RWPE2 (cell line): ENCODE results near the gene ADAMTS5.

Experiments used
- ATAC-seq: fragments of 200-7000 bp; cut with Tn5 transposase; 3 replicates; pipeline ENCODE4 v1.9.1; 2021; ENCODE audit warnings: low read depth
- DNase-seq: peaks from one replicate; pipeline ENCODE4 v3.0.0-alpha.2; 2020; ENCODE audit warnings: low spot score
- H3K27ac ChIP-seq: fragments of 450-650 bp; 2 replicates; pipeline ENCODE4 v1.5.1; 2017; ENCODE audit warnings: mild to moderate bottlenecking; ENCODE audit not compliant: poor library complexity, severe bottlenecking
- H3K27me3 ChIP-seq: fragments of 250-450 bp; sonication (Bioruptor Pico); 2 replicates; pipeline ENCODE4 v1.5.1; 2021; ENCODE audit warnings: mild to moderate bottlenecking, moderate library complexity; ENCODE audit not compliant: insufficient read depth, poor library complexity, severe bottlenecking
- H3K36me3 ChIP-seq: fragments of 250-450 bp; sonication (Bioruptor Pico); 2 replicates; pipeline ENCODE4 v1.5.1; 2020; ENCODE audit warnings: low read depth, mild to moderate bottlenecking, moderate library complexity
- H3K4me1 ChIP-seq: fragments of 250-450 bp; sonication (Bioruptor Pico); 2 replicates; pipeline ENCODE4 v1.5.1; 2021; ENCODE audit warnings: mild to moderate bottlenecking, moderate library complexity; ENCODE audit not compliant: insufficient read depth, poor library complexity, severe bottlenecking
- H3K4me3 ChIP-seq: fragments of 250-450 bp; sonication (Bioruptor Pico); 2 replicates; pipeline ENCODE4 v1.5.1; 2021; ENCODE audit warnings: mild to moderate bottlenecking, moderate library complexity; ENCODE audit not compliant: severe bottlenecking
- H3K9me3 ChIP-seq: fragments of 250-450 bp; sonication (Bioruptor Pico); 2 replicates; pipeline ENCODE4 v1.5.1; 2021; ENCODE audit warnings: mild to moderate bottlenecking, moderate library complexity; ENCODE audit not compliant: severe bottlenecking
- CTCF ChIP-seq: fragments of 450-650 bp; IDR thresholded peaks from one replicate; pipeline ENCODE4 v1.5.1; 2017; ENCODE audit warnings: mild to moderate bottlenecking, moderate library complexity; ENCODE audit not compliant: poor library complexity, severe bottlenecking

The ADAMTS5 gene

GRCh38 chr21:26935977-26936376, 30.9 kb downstream of the ADAMTS5 start:
- ATAC-seq (no peak), DNase-seq (no peak)
- H3K9me3 ChIP-seq = no peaks in the 10 kb centered on the region
- H3K27ac ChIP-seq = no peak overlapping the region
- no peak overlapping the region for H3K4me3 ChIP-seq
- no peak for TF ChIP-seq CTCF
- H3K36me3 ChIP-seq = no peaks in the 10 kb centered on the region
- no peaks in the 10 kb centered on the region for H3K4me1 ChIP-seq
- H3K27me3 ChIP-seq = no peaks in the 10 kb centered on the region

GRCh38 chr21:26934383-26934782, 32.5 kb downstream of the ADAMTS5 start:
- Histone ChIP-seq H3K36me3 (no peaks in the 10 kb centered on the region), H3K4me3 (no peak overlapping the region), H3K9me3 (no peaks in the 10 kb centered on the region), H3K4me1 (no peaks in the 10 kb centered on the region), H3K27me3 (no peaks in the 10 kb centered on the region), H3K27ac (no peak overlapping the region)
- DNase-seq (no peak), ATAC-seq (no peak)
- TF ChIP-seq CTCF = no peak

- no peak for TF ChIP-seq CTCF
- H3K9me3 ChIP-seq = no peaks in the 10 kb centered on the region
- no peaks in the 10 kb centered on the region for H3K4me1 ChIP-seq
- no peak for DNase-seq
- H3K4me3 ChIP-seq = no peak overlapping the region
- no peaks in the 10 kb centered on the region for H3K27me3 ChIP-seq
- H3K36me3 ChIP-seq = no peaks in the 10 kb centered on the region
- H3K27ac ChIP-seq = no peak overlapping the region
- no peak for ATAC-seq
These were observed 33.4 kb downstream of the ADAMTS5 start for GRCh38 chr21:26933448-26933847.

- H3K36me3 ChIP-seq = no peaks in the 10 kb centered on the region
- no peak overlapping the region for H3K4me3 ChIP-seq
- no peaks in the 10 kb centered on the region for H3K4me1 ChIP-seq
- H3K9me3 ChIP-seq = no peaks in the 10 kb centered on the region
- H3K27ac ChIP-seq = no peak overlapping the region
- ATAC-seq (no peak), DNase-seq (no peak)
- TF ChIP-seq CTCF = no peak
- no peaks in the 10 kb centered on the region for H3K27me3 ChIP-seq
These were observed 41.3 kb downstream of the ADAMTS5 start for GRCh38 chr21:26925636-26926035.

GRCh38 chr21:26925122-26925521, 41.8 kb downstream of the ADAMTS5 start:
- ATAC-seq (no peak), DNase-seq (no peak)
- Histone ChIP-seq H3K4me1 (no peaks in the 10 kb centered on the region), H3K9me3 (no peaks in the 10 kb centered on the region), H3K27me3 (no peaks in the 10 kb centered on the region), H3K27ac (no peak overlapping the region), H3K4me3 (no peak overlapping the region), H3K36me3 (no peaks in the 10 kb centered on the region)
- TF ChIP-seq CTCF = no peak
